ENCODE data around the gene TBC1D5. TPM values are rescaled to one million over a fixed set of nuclear protein-coding genes. Genes with fewer than 3 reads are reported as not detected.

TBC1D5 gene
- total and polyA plus RNA-seq, 2 experiments from 2014 or later: 31.0 to 69.9 TPM

- Histone ChIP-seq H3K9me2 (ENCODE audit: insufficient read depth) (no peaks in the 10 kb centered on the region), H3K4me2 (ENCODE audit: unreplicated experiment) (no peak overlapping the region), H3K9me3 (ENCODE audit: low read depth) (no peaks in the 10 kb centered on the region), H3K9ac (no peak overlapping the region), H3K27ac (no peak overlapping the region), H3F3A (ENCODE audit: insufficient read depth) (no peaks in the 10 kb centered on the region), H3K4me1 (ENCODE audit: insufficient read depth) (no peaks in the 10 kb centered on the region), H3K36me3 (ENCODE audit: low read depth) (no peaks in the 10 kb centered on the region), H3K27me3 (replicated peaks; ENCODE audit: insufficient read depth) (no peaks in the 10 kb centered on the region), H3K79me2 (ENCODE audit: insufficient read depth) (no peaks in the 10 kb centered on the region), H3K4me3 (no peak overlapping the region), H4K20me1 (ENCODE audit: insufficient read depth) (no peaks in the 10 kb centered on the region), H2AFZ (no peak overlapping the region)
- DNase-seq: no peak
- in situ Hi-C loops (cut with MboI): no loop called here
- no peak for TF ChIP-seq EZH2 (IDR thresholded peaks at IDR 0.05; ENCODE audit: insufficient read depth, poor library complexity, severe bottlenecking)
- no peak for TF ChIP-seq EZH2phosphoT487 (IDR thresholded peaks at IDR 0.05; ENCODE audit: insufficient read depth, low read depth)
- WGBS, 2 experiments (ENCODE audit: low coverage in 1 of 2, low lambda C conversion rate in 2 of 2, missing lambda C conversion rate in 2 of 2): 38 to 40% methylated on average over 2 of the region's 2 CpGs
Observed at GRCh38 chr3:17125738-17126442, 616.5 kb downstream of the TBC1D5 start.

DNA sequence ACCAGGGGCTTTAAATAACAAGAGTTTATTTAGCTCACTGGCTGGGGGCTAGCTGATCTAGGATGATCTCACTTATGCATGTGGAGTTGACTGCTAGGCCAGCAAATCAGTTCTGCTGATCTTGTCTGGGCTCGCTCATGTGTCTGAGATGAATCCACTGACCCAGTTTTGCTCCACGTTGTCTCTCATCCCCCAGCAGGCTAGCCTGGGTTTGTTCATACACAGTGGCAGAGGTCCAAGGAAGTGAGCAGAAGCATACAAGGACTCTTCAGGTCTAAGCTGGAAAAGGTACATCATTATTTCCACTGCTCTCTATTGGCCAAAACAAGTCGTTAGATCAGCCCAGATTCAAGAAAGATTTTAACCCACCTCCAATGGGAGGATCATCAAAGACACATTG lies 619.7 kb downstream of the TBC1D5 start:
- H3K27ac ChIP-seq: no peak overlapping the region
- no peak overlapping the region for H2AFZ ChIP-seq
- no peak overlapping the region for H3K4me3 ChIP-seq
- H3K79me2 ChIP-seq (ENCODE audit: insufficient read depth): no peaks in the 10 kb centered on the region
- in situ Hi-C loops (cut with MboI): no loop called here
- H3K4me2 ChIP-seq (ENCODE audit: unreplicated experiment): no peak overlapping the region
- no peaks in the 10 kb centered on the region for H3K36me3 ChIP-seq (ENCODE audit: low read depth)
- no peaks in the 10 kb centered on the region for H4K20me1 ChIP-seq (ENCODE audit: insufficient read depth)
- WGBS, 2 experiments (ENCODE audit: low coverage in 1 of 2, low lambda C conversion rate in 2 of 2, missing lambda C conversion rate in 2 of 2): 53 to 61% methylated on average over 3 of the region's 3 CpGs
- H3K4me1 ChIP-seq (ENCODE audit: insufficient read depth): no peaks in the 10 kb centered on the region
- no peaks in the 10 kb centered on the region for H3F3A ChIP-seq (ENCODE audit: insufficient read depth)
- H3K9me3 ChIP-seq (ENCODE audit: low read depth): no peaks in the 10 kb centered on the region
- no peaks in the 10 kb centered on the region for H3K27me3 ChIP-seq (replicated peaks; ENCODE audit: insufficient read depth)
- DNase-seq: no peak
- TF ChIP-seq EZH2 (IDR thresholded peaks at IDR 0.05; ENCODE audit: insufficient read depth, poor library complexity, severe bottlenecking) (no peak), EZH2phosphoT487 (IDR thresholded peaks at IDR 0.05; ENCODE audit: insufficient read depth, low read depth) (no peak)
- H3K9me2 ChIP-seq (ENCODE audit: insufficient read depth): no peaks in the 10 kb centered on the region
- H3K9ac ChIP-seq: no peak overlapping the region

GRCh38 chr3:17121336-17121735 lies 621.1 kb downstream of the TBC1D5 start:
- 18 to 21% methylated on average over 2 of the region's 2 CpGs for WGBS, 2 experiments (ENCODE audit: low coverage in 1 of 2, low lambda C conversion rate in 2 of 2, missing lambda C conversion rate in 2 of 2)
- Histone ChIP-seq H3K36me3 (ENCODE audit: low read depth) (no peaks in the 10 kb centered on the region), H3K4me2 (ENCODE audit: unreplicated experiment) (no peak overlapping the region), H3K27me3 (replicated peaks; ENCODE audit: insufficient read depth) (no peaks in the 10 kb centered on the region), H3K9me2 (ENCODE audit: insufficient read depth) (no peaks in the 10 kb centered on the region), H3K4me3 (no peak overlapping the region), H3F3A (ENCODE audit: insufficient read depth) (no peaks in the 10 kb centered on the region), H3K9me3 (ENCODE audit: low read depth) (no peaks in the 10 kb centered on the region), H4K20me1 (ENCODE audit: insufficient read depth) (no peaks in the 10 kb centered on the region), H3K79me2 (ENCODE audit: insufficient read depth) (no peaks in the 10 kb centered on the region), H3K4me1 (ENCODE audit: insufficient read depth) (no peaks in the 10 kb centered on the region), H3K9ac (no peak overlapping the region), H2AFZ (no peak overlapping the region), H3K27ac (no peak overlapping the region)
- no peak for DNase-seq
- in situ Hi-C loops (cut with MboI): no loop called here
- TF ChIP-seq EZH2phosphoT487 (IDR thresholded peaks at IDR 0.05; ENCODE audit: insufficient read depth, low read depth) (no peak), EZH2 (IDR thresholded peaks at IDR 0.05; ENCODE audit: insufficient read depth, poor library complexity, severe bottlenecking) (no peak)

DNA sequence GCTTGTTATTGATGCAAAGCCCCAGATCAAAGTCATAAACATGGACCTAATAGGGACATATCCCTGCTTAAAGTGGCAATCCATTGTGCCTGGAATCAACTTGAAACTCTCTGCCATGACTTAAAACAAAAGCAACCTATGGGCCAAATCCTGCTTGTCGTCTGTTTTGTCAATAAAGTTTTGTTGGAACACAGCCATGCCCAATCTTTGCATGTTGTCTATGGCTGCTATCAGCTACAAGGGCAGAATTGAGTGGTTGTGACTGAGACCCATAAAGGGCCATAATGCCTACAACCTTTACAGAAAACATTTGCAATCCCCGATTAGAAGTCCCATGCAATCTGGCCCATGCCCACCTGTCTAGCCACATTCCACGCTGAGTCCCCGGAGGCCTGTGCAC lies 622.3 kb downstream of the TBC1D5 start:
- DNase-seq: no peak
- no peak overlapping the region for H3K4me2 ChIP-seq (ENCODE audit: unreplicated experiment)
- H3K27ac ChIP-seq: no peak overlapping the region
- H3K36me3 ChIP-seq (ENCODE audit: low read depth): no peaks in the 10 kb centered on the region
- no peak overlapping the region for H2AFZ ChIP-seq
- H3K9me2 ChIP-seq (ENCODE audit: insufficient read depth): no peaks in the 10 kb centered on the region
- H3K4me1 ChIP-seq (ENCODE audit: insufficient read depth): no peaks in the 10 kb centered on the region
- H3K4me3 ChIP-seq: no peak overlapping the region
- H4K20me1 ChIP-seq (ENCODE audit: insufficient read depth): no peaks in the 10 kb centered on the region
- H3K79me2 ChIP-seq (ENCODE audit: insufficient read depth): no peaks in the 10 kb centered on the region
- TF ChIP-seq EZH2phosphoT487 (IDR thresholded peaks at IDR 0.05; ENCODE audit: insufficient read depth, low read depth): no peak
- TF ChIP-seq EZH2 (IDR thresholded peaks at IDR 0.05; ENCODE audit: insufficient read depth, poor library complexity, severe bottlenecking): no peak
- H3F3A ChIP-seq (ENCODE audit: insufficient read depth): no peaks in the 10 kb centered on the region
- in situ Hi-C loops (cut with MboI): no loop called here
- H3K27me3 ChIP-seq (replicated peaks; ENCODE audit: insufficient read depth): no peaks in the 10 kb centered on the region
- 66 to 74% methylated on average over 4 of the region's 4 CpGs for WGBS, 2 experiments (ENCODE audit: low coverage in 1 of 2, low lambda C conversion rate in 2 of 2, missing lambda C conversion rate in 2 of 2)
- H3K9ac ChIP-seq: no peak overlapping the region
- no peaks in the 10 kb centered on the region for H3K9me3 ChIP-seq (ENCODE audit: low read depth)

Data from GM23248 (cell line).